HG02798 (cell line): ENCODE measurements around the gene STYXL1.
"Not testable (repeated sequence)": the region's sequence is repeated elsewhere in the genome, so short reads cannot be mapped to it uniquely, and the experiment has no call there.

ENCODE experiments used
- ATAC-seq: cut with Tn5 transposase; IDR thresholded peaks from one replicate; pipeline ENCODE4 v1.9.1; 2021; ENCODE audit warnings: mild to moderate bottlenecking; ENCODE audit not compliant: unreplicated experiment, poor library complexity

STYXL1 gene

GRCh38 chr7:76047811-76048667 lies at the start of gene STYXL1, which contains the start of gene MDH2:
STYXL1 (minus strand) TSS chr7:76048000; CDS start chr7:76030523, 17,477 bp downstream.
MDH2 (plus strand) TSS chr7:76048106; CDS start chr7:76048161, 55 bp downstream.
- ATAC-seq: peak; percentile 96

- no peak for ATAC-seq
These were observed 48.1 kb upstream of the STYXL1 start for GRCh38 chr7:76095908-76096307.

GRCh38 chr7:76094326-76094725 lies 46.5 kb upstream of the STYXL1 start:
- not testable (repeated sequence) for ATAC-seq

GRCh38 chr7:76093531-76093930 lies 45.7 kb upstream of the STYXL1 start:
- not testable (repeated sequence) for ATAC-seq

- no peak for ATAC-seq
These were observed 43.7 kb upstream of the STYXL1 start for GRCh38 chr7:76091506-76091905.

- ATAC-seq: no peak
These were observed 42.2 kb upstream of the STYXL1 start for GRCh38 chr7:76089865-76090475.

- ATAC-seq: not testable (repeated sequence)
These were observed 39.6 kb upstream of the STYXL1 start for GRCh38 chr7:76087362-76087791.

- no peak for ATAC-seq
These were observed 38.3 kb upstream of the STYXL1 start for GRCh38 chr7:76086070-76086469.

- not testable (repeated sequence) for ATAC-seq
These were observed 36.3 kb upstream of the STYXL1 start for GRCh38 chr7:76084115-76084514.

GRCh38 chr7:76080204-76080603 lies 32.4 kb upstream of the STYXL1 start:
- no peak for ATAC-seq

GRCh38 chr7:76077435-76077834 lies 29.6 kb upstream of the STYXL1 start:
- no peak for ATAC-seq

GRCh38 chr7:76076995-76077394 lies 29.2 kb upstream of the STYXL1 start:
- ATAC-seq: no peak

- ATAC-seq: no peak
These were observed 27.2 kb upstream of the STYXL1 start for GRCh38 chr7:76074972-76075370.

GRCh38 chr7:76074306-76074971 lies 26.6 kb upstream of the STYXL1 start:
- ATAC-seq: no peak

- ATAC-seq: no peak
These were observed 25.7 kb upstream of the STYXL1 start for GRCh38 chr7:76073335-76073990.

- no peak for ATAC-seq
These were observed 24.7 kb upstream of the STYXL1 start for GRCh38 chr7:76072243-76073148.

- ATAC-seq: no peak
These were observed 23.8 kb upstream of the STYXL1 start for GRCh38 chr7:76071316-76072242.

- ATAC-seq: no peak
These were observed 21.4 kb upstream of the STYXL1 start for GRCh38 chr7:76069238-76069638.
